Right lobe of liver (tissue), 6 donors: Measurements from ENCODE around the gene EFNB2. TPM values are rescaled to one million over a fixed set of nuclear protein-coding genes. Genes with fewer than 3 reads are reported as not detected.

Experiments used
- ATAC-seq, 4 donors: fragments of 200-7000 bp; cut with Tn5 transposase; one replicate each; pipeline ENCODE4 v1.9.1; 2020; ENCODE audit warnings: mild to moderate bottlenecking in 4 of 4, moderate library complexity in 4 of 4
- DNase-seq, 3 donors: peaks; one replicate each; pipeline ENCODE4 v3.0.0-alpha.2; 2020
- H3K27ac ChIP-seq, 3 donors: fragments of 200-600 bp; one replicate each; pipeline ENCODE4 v1.8.0; 2022
- H3K27me3 ChIP-seq, 2 donors: fragments of 200-600 bp; one replicate each; pipeline ENCODE4 v1.8.0; 2022
- H3K36me3 ChIP-seq, 4 donors: fragments of 200-600 bp; sonication (generic) in 1 of 4; one replicate each; pipeline versions ENCODE4 v1.5.1 to v1.8.0; 2017 to 2022; ENCODE audit warnings: control low read depth in 1 of 4
- H3K4me1 ChIP-seq, 4 donors: fragments of 200-600 bp; sonication (generic) in 1 of 4; one replicate each; pipeline versions ENCODE4 v1.5.1 to v1.8.0; 2017 to 2022; ENCODE audit warnings: control low read depth in 1 of 4
- H3K4me3 ChIP-seq, 3 donors: fragments of 200-600 bp; one replicate each; pipeline ENCODE4 v1.8.0; 2022
- H3K9me3 ChIP-seq, 4 donors: fragments of 200-600 bp; sonication (generic) in 1 of 4; one replicate each; pipeline versions ENCODE4 v1.5.1 to v1.8.0; 2017 to 2022; ENCODE audit warnings: control low read depth in 1 of 4
- CTCF ChIP-seq, 4 donors: fragments of 200-600 bp in 3 of 4; fragments of 450-650 bp in 1 of 4; IDR thresholded peaks; one replicate each; pipeline versions ENCODE4 v1.5.1 to v1.8.0; 2016 to 2022; ENCODE audit warnings: antibody characterized with exemption in 4 of 4, mild to moderate bottlenecking in 2 of 4
- POLR2A ChIP-seq: fragments of 450-650 bp; IDR thresholded peaks from one replicate; pipeline ENCODE4 v1.6.1; 2017; ENCODE audit warnings: antibody characterized with exemption, mild to moderate bottlenecking
- WGBS: methylation state at CpG from one replicate; pipeline ENCODE4 v1.1.6; 2018; ENCODE audit warnings: low coverage, low lambda C conversion rate; ENCODE audit not compliant: insufficient coverage; ENCODE audit errors: missing lambda C conversion rate; 5-methylcytosine and 5-hydroxymethylcytosine counted together
- intact Hi-C, 2 donors: fragments of 100-400 bp; cut with DNase I; formaldehyde crosslinking; loops; one replicate each; pipeline versions ENCODE4 v1.11.2 to v1.14.1; 2022
- total RNA-seq, 6 experiments: library from RNA; depleted of rRNA in 2 of 6; stranded (reverse); fragments of >200 nt in 2 of 6; fragmentation: NEBNext Ultra II Directional in 3 of 6; extraction: Animal tissue kit (Norgen Biotek cat#: 25700) in 3 of 6; gene quantifications; one replicate each; pipeline versions ENCODE4 v1.1.0 to v1.2.4, GENCODE V29; 2016 to 2023
- donor health status: DM: no; HTN: yes; CAD: no.
- donor health status: DM: no; HTN: no; CAD: no.
- donor health status: DM: no; HTN: no; CAD: no.
- donor health status: DM: no; HTN: yes; CAD: no.
- donor health status: DM: no; HTN: yes; CAD: no.

The EFNB2 gene
- total RNA-seq, 6 experiments from 2014 or later, result 2.3 to 9.8 (median 3.9) TPM

GRCh38 chr13:106470576-106470975 lies 64.9 kb downstream of the EFNB2 start:
- DNase-seq, result no peak
- Histone ChIP-seq H3K9me3 (no peaks in the 10 kb centered on the region), H3K27ac (no peak overlapping the region), H3K4me3 (no peak overlapping the region), H3K36me3 (no peaks in the 10 kb centered on the region), H3K27me3 (no peaks in the 10 kb centered on the region), H3K4me1 (no peaks in the 10 kb centered on the region)
- intact Hi-C loops, result no loop called here
- ATAC-seq, result no peak
- TF ChIP-seq CTCF (IDR thresholded peaks at IDR 0.05), result no peak
- no peak for TF ChIP-seq POLR2A
- 51% methylated on average over 5 of the region's 7 CpGs for WGBS

- TF ChIP-seq POLR2A, result no peak
- no peak for TF ChIP-seq CTCF (IDR thresholded peaks at IDR 0.05)
- DNase-seq (no peak), ATAC-seq (no peak)
- Histone ChIP-seq H3K27me3 (no peaks in the 10 kb centered on the region), H3K9me3 (no peaks in the 10 kb centered on the region), H3K27ac (no peak overlapping the region), H3K4me1 (no peaks in the 10 kb centered on the region), H3K36me3 (no peaks in the 10 kb centered on the region), H3K4me3 (no peak overlapping the region)
- WGBS, result 52% methylated on average over 11 of the region's 20 CpGs
- intact Hi-C loops, result no loop called here
Observed at GRCh38 chr13:106468744-106469590, 66.5 kb downstream of the EFNB2 start.

GRCh38 chr13:106468207-106468606 lies 67.3 kb downstream of the EFNB2 start:
- Histone ChIP-seq H3K4me1 (no peaks in the 10 kb centered on the region), H3K27me3 (no peaks in the 10 kb centered on the region), H3K36me3 (no peaks in the 10 kb centered on the region), H3K9me3 (no peaks in the 10 kb centered on the region), H3K27ac (no peak overlapping the region), H3K4me3 (no peak overlapping the region)
- ATAC-seq (no peak), DNase-seq (no peak)
- intact Hi-C loops, result no loop called here
- no peak for TF ChIP-seq CTCF (IDR thresholded peaks at IDR 0.05)
- TF ChIP-seq POLR2A, result no peak
- 76% methylated on average over 3 of the region's 7 CpGs for WGBS

- Histone ChIP-seq H3K27ac (no peak overlapping the region), H3K9me3 (no peaks in the 10 kb centered on the region), H3K4me3 (no peak overlapping the region), H3K36me3 (no peaks in the 10 kb centered on the region), H3K27me3 (no peaks in the 10 kb centered on the region), H3K4me1 (no peaks in the 10 kb centered on the region)
- DNase-seq (no peak), ATAC-seq (no peak)
- TF ChIP-seq CTCF (IDR thresholded peaks at IDR 0.05) (no peak), POLR2A (no peak)
- intact Hi-C loops, result no loop called here
- 27% methylated on average over 10 of the region's 10 CpGs for WGBS
Observed at GRCh38 chr13:106467427-106468122, 67.9 kb downstream of the EFNB2 start.
